A549 (cell line): Measurements from ENCODE around the gene NGFR. TPM values are rescaled to one million over a fixed set of nuclear protein-coding genes. Genes with fewer than 3 reads are reported as not detected.

ENCODE experiments used
- ATAC-seq, 2 experiments: fragments of 200-7000 bp in 1 of 2; fragments of >200 bp in 1 of 2; cut with Nextera tagmentation in 1 of 2; cut with Tn5 transposase in 1 of 2; 3 replicates each; pipeline versions ENCODE4 v1.8.0 to v1.9.1; 2018 to 2020; ENCODE audit warnings: mild to moderate bottlenecking in 1 of 2, moderate library complexity in 1 of 2
- CTCF ChIA-PET: fragments of 300-600 bp; sonication (Branson Sonifier 250); formaldehyde crosslinking; extraction: SDS; loops from one replicate; lab custom pipeline; 2021; ENCODE audit warnings: antibody characterized with exemption, inconsistent platforms; lab: Yijun Ruan, JAX
- POLR2A ChIA-PET: fragments of 350-600 bp; formaldehyde crosslinking; extraction: SDS; loops from one replicate; lab custom pipeline; 2021; ENCODE audit warnings: antibody characterized with exemption, inconsistent platforms; lab: Yijun Ruan, JAX
- DNase-seq, 2 experiments: peaks; one replicate each; pipeline versions ENCODE4 v3.0.0 to v3.0.0-alpha.2; 2011 to 2016; ENCODE audit warnings: low read depth in 1 of 2, low spot score in 1 of 2
- FAIRE-seq: peaks from 2 replicates; lab custom pipeline; 2011; peaks lifted over from hg19 to GRCh38; lab: Jason Lieb, UNC
- H3K27ac ChIP-seq, 2 experiments: fragments of >200 bp; sonication (Bioruptor Twin); formaldehyde crosslinking; 3 replicates each; pipeline ENCODE4 v1.5.1; 2016 to 2017
- H3K4me1 ChIP-seq: fragments of >200 bp; sonication (Bioruptor Twin); formaldehyde crosslinking; 3 replicates; pipeline ENCODE4 v1.6.1; 2016
- H3K4me2 ChIP-seq: fragments of >200 bp; sonication (Bioruptor Twin); formaldehyde crosslinking; 3 replicates; pipeline ENCODE4 v1.6.1; 2016
- H3K4me3 ChIP-seq: fragments of >200 bp; sonication (Bioruptor Twin); formaldehyde crosslinking; 3 replicates; pipeline ENCODE4 v1.5.1; 2016
- H3K9me3 ChIP-seq: fragments of >200 bp; sonication (Bioruptor Twin); formaldehyde crosslinking; 3 replicates; pipeline ENCODE4 v1.6.1; 2016
- BHLHE40 ChIP-seq: IDR thresholded peaks from 2 replicates; pipeline ENCODE4 v1.6.1; 2012; ENCODE audit warnings: low read depth, low read length, inconsistent platforms
- CBX2 ChIP-seq: fragments of 200-600 bp; sonication (generic); IDR thresholded peaks from 2 replicates; pipeline ENCODE4 v1.6.1; 2016; ENCODE audit warnings: low read depth, mild to moderate bottlenecking, borderline replicate concordance
- CHD2 ChIP-seq: fragments of 150-350 bp; IDR thresholded peaks from 2 replicates; pipeline ENCODE4 v1.6.1; 2014; ENCODE audit warnings: low read length; ENCODE audit not compliant: partially characterized antibody
- EHMT2 ChIP-seq: fragments of 200-600 bp; sonication (generic); IDR thresholded peaks from 2 replicates; pipeline ENCODE4 v1.6.1; 2016; ENCODE audit warnings: antibody characterized with exemption, low read depth, mild to moderate bottlenecking, moderate library complexity
- FOXS1 ChIP-seq: fragments of 250-450 bp; sonication (Bioruptor Pico); IDR thresholded peaks from 2 replicates; pipeline ENCODE4 v1.5.0; 2020; ENCODE audit warnings: mild to moderate bottlenecking, moderate library complexity
- HDAC2 ChIP-seq: fragments of 200-600 bp; sonication (generic); IDR thresholded peaks from 2 replicates; pipeline ENCODE4 v1.6.1; 2016
- HEYL ChIP-seq: fragments of 250-450 bp; sonication (Bioruptor Pico); IDR thresholded peaks from 2 replicates; pipeline ENCODE4 v1.8.0; 2021; ENCODE audit warnings: mild to moderate bottlenecking, moderate library complexity
- HOXA7 ChIP-seq: fragments of 250-450 bp; sonication (Bioruptor Pico); IDR thresholded peaks from 2 replicates; pipeline ENCODE4 v1.5.0; 2020; ENCODE audit warnings: mild to moderate bottlenecking, moderate library complexity
- JUNB ChIP-seq: fragments of >200 bp; sonication (Bioruptor Twin); formaldehyde crosslinking; IDR thresholded peaks from 2 replicates; pipeline ENCODE4 v1.6.1; 2016
- KDM1A ChIP-seq: fragments of 200-600 bp; sonication (generic); IDR thresholded peaks from 2 replicates; pipeline ENCODE4 v1.6.1; 2016; ENCODE audit warnings: low read depth, mild to moderate bottlenecking
- MAFK ChIP-seq: fragments of 450-650 bp; IDR thresholded peaks from 2 replicates; pipeline ENCODE4 v1.6.1; 2014; ENCODE audit not compliant: partially characterized antibody
- RCOR1 ChIP-seq: fragments of 150-350 bp; IDR thresholded peaks from 2 replicates; pipeline ENCODE4 v1.6.1; 2014; ENCODE audit warnings: antibody characterized with exemption, low read length, low read depth
- SREBF2 ChIP-seq: fragments of 450-650 bp; IDR thresholded peaks from 2 replicates; pipeline ENCODE4 v1.6.1; 2014; ENCODE audit warnings: mild to moderate bottlenecking, moderate library complexity
- ZFP36 ChIP-seq: fragments of 450-650 bp; IDR thresholded peaks from 2 replicates; pipeline ENCODE4 v1.6.1; 2014; ENCODE audit warnings: borderline replicate concordance; ENCODE audit not compliant: partially characterized antibody
- WGBS: methylation state at CpG from one replicate; pipeline ENCODE4 v1.1.6; 2017; ENCODE audit errors: missing lambda C conversion rate; 5-methylcytosine and 5-hydroxymethylcytosine counted together
- polyA plus RNA-seq, 4 experiments: library from polyadenylated mRNA; depleted of rRNA in 3 of 4; stranded (reverse); fragments of >200 nt; fragmentation: RNase III in 1 of 4; extraction: RNeasy Plus Mini Kit Qiagen cat#74134 plus additional on column Dnase treatment in 1 of 4; gene quantifications; 2 replicates in 3 of 4; 3 replicates in 1 of 4; pipeline ENCODE4 v1.2.3, GENCODE V29; 2011 to 2017
- TF ChIP-seq, protein P1 (sequence below): fragments of 150-350 bp; IDR thresholded peaks from 2 replicates; pipeline ENCODE4 v1.6.1; 2014; ENCODE audit warnings: low read depth, mild to moderate bottlenecking, low read length
- TF ChIP-seq, protein P2 (sequence below): IDR thresholded peaks from 2 replicates; pipeline ENCODE4 v1.6.1; 2012
- TF ChIP-seq, protein P3 (sequence below): fragments of 200-600 bp; sonication (generic); IDR thresholded peaks from 2 replicates; pipeline ENCODE4 v1.6.1; 2016; ENCODE audit warnings: antibody characterized with exemption, mild to moderate bottlenecking, moderate library complexity

NGFR gene
- polyA plus RNA-seq, 2 of the 4 experiments (the other 2 are of a cell fraction), result 0.13 to 0.18 TPM

DNA sequence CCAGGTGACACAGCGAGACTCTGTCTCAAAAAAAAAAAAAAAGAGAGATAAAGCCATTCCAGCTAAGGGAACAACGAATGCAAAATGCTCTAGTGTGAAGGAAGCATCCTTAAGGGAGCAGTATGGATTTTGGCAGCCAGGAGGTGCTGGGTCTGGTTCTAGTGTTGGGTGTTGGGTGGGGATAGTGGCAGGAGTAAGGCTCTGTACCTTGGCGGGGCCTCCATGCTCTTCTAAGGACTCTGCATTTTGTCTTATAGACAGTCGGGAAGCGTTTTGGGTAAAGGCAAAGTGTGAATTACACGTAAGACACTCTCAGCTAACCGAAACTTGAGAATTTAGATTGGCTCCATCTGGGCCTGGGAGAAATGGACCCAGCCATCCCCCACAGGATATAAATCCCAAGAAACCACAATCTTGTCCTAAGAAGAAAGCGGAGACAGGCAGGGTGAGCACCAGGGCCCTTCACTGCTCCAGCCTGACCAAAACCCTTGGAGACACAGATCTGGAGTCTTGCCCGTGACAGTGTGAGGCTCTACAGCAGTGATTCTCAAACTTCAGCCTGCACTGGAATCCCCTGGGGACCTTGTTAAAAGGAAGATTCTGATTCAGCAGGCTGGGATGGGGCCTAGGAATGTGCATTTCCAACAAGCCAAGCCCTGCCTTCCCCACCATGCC, 47.3 kb upstream of the NGFR start:
- CTCF ChIA-PET, result interaction anchor here (0.6 to 7.0 kb wide), 6 partner anchors 14 to 120 kb away, joined by 3 to 45 read pairs (median 5); no protein-coding TSS in a partner anchor
- ATAC-seq, result no peak
- no peak for TF ChIP-seq CHD2
- H3K27ac ChIP-seq, result no peak overlapping the region
- no peak for DNase-seq
- POLR2A ChIA-PET, result no interaction called here
- no peak overlapping the region for H3K4me2 ChIP-seq
- no peak for FAIRE-seq
- H3K4me1 ChIP-seq, result no peaks in the 10 kb centered on the region; the same call in 2 of the 3 replicates
- H3K4me3 ChIP-seq, result no peak overlapping the region
- WGBS, result 68% methylated on average over 9 of the region's 9 CpGs
- no peaks in the 10 kb centered on the region for H3K9me3 ChIP-seq

DNA sequence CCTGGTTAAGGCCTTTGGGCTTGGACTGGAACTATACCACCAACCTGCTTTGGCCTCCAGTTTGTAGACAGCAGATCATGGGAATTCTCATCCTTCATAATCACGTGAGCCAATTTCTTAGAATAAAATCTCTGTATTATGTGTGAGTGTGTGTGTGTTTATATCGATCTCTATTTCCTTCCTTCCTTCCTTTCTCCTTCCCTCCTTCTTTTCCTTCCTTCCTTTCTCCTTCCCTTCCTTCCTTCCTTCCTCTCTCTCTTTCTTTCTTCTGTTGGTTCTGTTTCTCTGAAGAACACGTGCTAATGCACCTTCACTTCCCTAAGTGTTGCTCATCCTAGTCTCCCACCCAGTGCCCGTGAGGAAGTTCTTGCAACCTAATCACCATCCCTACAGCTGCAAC, 44.9 kb upstream of the NGFR start:
- Histone ChIP-seq H3K4me3 (no peak overlapping the region), H3K9me3 (no peaks in the 10 kb centered on the region), H3K27ac (no peak overlapping the region), H3K4me1 (peaks cover 4% of the 10 kb centered on the region; the same call in 2 of the 3 replicates), H3K4me2 (no peak overlapping the region)
- DNase-seq (no peak), ATAC-seq (no peak), FAIRE-seq (no peak)
- POLR2A ChIA-PET, result no interaction called here
- TF ChIP-seq RCOR1, result no peak
- TF ChIP-seq, protein P1, sequence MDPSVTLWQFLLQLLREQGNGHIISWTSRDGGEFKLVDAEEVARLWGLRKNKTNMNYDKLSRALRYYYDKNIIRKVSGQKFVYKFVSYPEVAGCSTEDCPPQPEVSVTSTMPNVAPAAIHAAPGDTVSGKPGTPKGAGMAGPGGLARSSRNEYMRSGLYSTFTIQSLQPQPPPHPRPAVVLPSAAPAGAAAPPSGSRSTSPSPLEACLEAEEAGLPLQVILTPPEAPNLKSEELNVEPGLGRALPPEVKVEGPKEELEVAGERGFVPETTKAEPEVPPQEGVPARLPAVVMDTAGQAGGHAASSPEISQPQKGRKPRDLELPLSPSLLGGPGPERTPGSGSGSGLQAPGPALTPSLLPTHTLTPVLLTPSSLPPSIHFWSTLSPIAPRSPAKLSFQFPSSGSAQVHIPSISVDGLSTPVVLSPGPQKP, result no peak
- no peak for TF ChIP-seq FOXS1 (CRISPR knock-in tag)
- TF ChIP-seq, protein P2, sequence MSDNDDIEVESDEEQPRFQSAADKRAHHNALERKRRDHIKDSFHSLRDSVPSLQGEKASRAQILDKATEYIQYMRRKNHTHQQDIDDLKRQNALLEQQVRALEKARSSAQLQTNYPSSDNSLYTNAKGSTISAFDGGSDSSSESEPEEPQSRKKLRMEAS, result no peak
- TF ChIP-seq HEYL (CRISPR knock-in tag), result no peak
- 71% methylated on average over 4 of the region's 4 CpGs for WGBS
- CTCF ChIA-PET, result interaction anchor here (0.7 to 2.0 kb wide), 2 partner anchors 46 to 262 kb away, joined by 3 to 4 read pairs; no protein-coding TSS in a partner anchor

DNA sequence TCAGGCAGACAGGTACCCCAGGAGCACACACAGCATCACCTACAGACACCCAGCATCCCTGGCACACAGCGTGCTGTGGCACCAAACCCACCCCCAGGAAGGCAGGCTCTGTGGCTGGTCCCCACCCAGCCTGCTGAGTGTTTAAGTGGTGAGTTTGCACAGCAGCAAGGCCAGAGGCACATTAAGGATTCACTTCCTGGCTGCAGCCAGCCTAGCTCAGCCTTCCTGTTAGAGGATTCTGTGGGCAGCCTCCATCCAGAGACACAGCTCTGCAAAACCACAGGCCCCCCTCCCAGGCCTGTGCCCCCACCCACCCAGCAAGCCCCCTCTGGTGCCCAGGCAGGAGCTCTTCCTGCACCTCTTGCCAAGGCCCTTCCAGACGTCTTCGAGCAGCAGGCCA, 44.4 kb upstream of the NGFR start:
- POLR2A ChIA-PET, result interaction anchor here (0.6 kb wide), 1 partner anchor 79 kb away, joined by 7 read pairs; no protein-coding TSS in a partner anchor
- FAIRE-seq, result no peak

More for the DNA sequence above, 44.4 kb upstream of the NGFR start:
- H3K4me2 ChIP-seq, result no peak overlapping the region
- ATAC-seq, result peak in 1 of 2 experiments; percentile 23; a peak in 3 of 6 replicates
- CTCF ChIA-PET, result interaction anchor here (0.6 to 17.9 kb wide), 7 partner anchors 15 to 261 kb away, joined by 3 to 121 read pairs (median 4); no protein-coding TSS in a partner anchor
- H3K9me3 ChIP-seq, result no peaks in the 10 kb centered on the region
- DNase-seq, result no peak
- no peak overlapping the region for H3K27ac ChIP-seq
- WGBS, result 73% methylated on average over 3 of the region's 3 CpGs
- H3K4me1 ChIP-seq, result peaks cover 4% of the 10 kb centered on the region; the same call in 2 of the 3 replicates
- no peak overlapping the region for H3K4me3 ChIP-seq
- TF ChIP-seq SREBF2 (no peak), BHLHE40 (no peak), CHD2 (no peak), MAFK (no peak), EHMT2 (no peak), HDAC2 (no peak), ZFP36 (no peak), HOXA7 (CRISPR knock-in tag) (no peak), CBX2 (no peak), KDM1A (no peak), JUNB (no peak)
- TF ChIP-seq, protein P3, sequence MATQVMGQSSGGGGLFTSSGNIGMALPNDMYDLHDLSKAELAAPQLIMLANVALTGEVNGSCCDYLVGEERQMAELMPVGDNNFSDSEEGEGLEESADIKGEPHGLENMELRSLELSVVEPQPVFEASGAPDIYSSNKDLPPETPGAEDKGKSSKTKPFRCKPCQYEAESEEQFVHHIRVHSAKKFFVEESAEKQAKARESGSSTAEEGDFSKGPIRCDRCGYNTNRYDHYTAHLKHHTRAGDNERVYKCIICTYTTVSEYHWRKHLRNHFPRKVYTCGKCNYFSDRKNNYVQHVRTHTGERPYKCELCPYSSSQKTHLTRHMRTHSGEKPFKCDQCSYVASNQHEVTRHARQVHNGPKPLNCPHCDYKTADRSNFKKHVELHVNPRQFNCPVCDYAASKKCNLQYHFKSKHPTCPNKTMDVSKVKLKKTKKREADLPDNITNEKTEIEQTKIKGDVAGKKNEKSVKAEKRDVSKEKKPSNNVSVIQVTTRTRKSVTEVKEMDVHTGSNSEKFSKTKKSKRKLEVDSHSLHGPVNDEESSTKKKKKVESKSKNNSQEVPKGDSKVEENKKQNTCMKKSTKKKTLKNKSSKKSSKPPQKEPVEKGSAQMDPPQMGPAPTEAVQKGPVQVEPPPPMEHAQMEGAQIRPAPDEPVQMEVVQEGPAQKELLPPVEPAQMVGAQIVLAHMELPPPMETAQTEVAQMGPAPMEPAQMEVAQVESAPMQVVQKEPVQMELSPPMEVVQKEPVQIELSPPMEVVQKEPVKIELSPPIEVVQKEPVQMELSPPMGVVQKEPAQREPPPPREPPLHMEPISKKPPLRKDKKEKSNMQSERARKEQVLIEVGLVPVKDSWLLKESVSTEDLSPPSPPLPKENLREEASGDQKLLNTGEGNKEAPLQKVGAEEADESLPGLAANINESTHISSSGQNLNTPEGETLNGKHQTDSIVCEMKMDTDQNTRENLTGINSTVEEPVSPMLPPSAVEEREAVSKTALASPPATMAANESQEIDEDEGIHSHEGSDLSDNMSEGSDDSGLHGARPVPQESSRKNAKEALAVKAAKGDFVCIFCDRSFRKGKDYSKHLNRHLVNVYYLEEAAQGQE, result no peak
